ENCODE data around the gene DNALI1.
"Not testable (repeated sequence)": the region's sequence is repeated elsewhere in the genome, so short reads cannot be mapped to it uniquely, and the experiment has no call there.

DNA sequence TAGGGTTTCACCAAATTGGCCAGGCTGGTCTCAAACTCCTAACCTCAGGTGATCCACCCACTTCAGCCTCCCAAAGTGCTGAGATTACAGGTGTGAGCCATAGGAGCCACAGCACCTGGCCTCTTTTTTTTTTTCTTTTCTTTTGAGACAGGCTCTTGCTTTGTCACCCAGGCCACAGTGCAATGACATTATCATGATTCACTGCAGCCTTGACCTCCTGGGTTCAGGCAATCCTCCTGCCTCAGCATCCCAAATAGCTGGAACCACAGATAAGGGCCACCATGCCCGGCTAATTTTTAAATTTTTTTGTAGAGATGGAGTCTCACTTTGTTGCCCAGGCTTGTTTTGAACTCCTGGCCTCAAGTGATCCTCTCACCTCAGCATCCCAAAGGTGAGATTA is 26.9 kb upstream of the DNALI1 start:
- TF ChIP-seq CTCF (IDR thresholded peaks at IDR 0.05); EP300 (IDR thresholded peaks at IDR 0.05); POLR2A (IDR thresholded peaks at IDR 0.05; ENCODE audit: low read depth); POLR2AphosphoS5 (IDR thresholded peaks at IDR 0.05): not testable (repeated sequence)

Data from esophagus muscularis mucosa (tissue), 4 donors.